Ovary (tissue), 3 donors: Measurements from ENCODE around the gene ADCY10.

Source experiments
- CTCF ChIP-seq, 3 donors: fragments of 450-650 bp in 2 of 3; fragments of 200-600 bp in 1 of 3; IDR thresholded peaks; one replicate each; pipeline versions ENCODE4 v1.5.1 to v1.8.0; 2016 to 2022; ENCODE audit warnings: antibody characterized with exemption in 3 of 3, mild to moderate bottlenecking in 1 of 3
- EP300 ChIP-seq: sonication (generic); formaldehyde crosslinking; IDR thresholded peaks from one replicate; pipeline ENCODE4 v1.6.1; 2017; ENCODE audit warnings: antibody characterized with exemption
- POLR2A ChIP-seq: fragments of 450-650 bp; IDR thresholded peaks from one replicate; pipeline ENCODE4 v1.6.1; 2017; ENCODE audit warnings: antibody characterized with exemption, mild to moderate bottlenecking, moderate library complexity
- donor health status: DM: no; HTN: no; CAD: no.

GRCh38 chr1:167911413-167911812 is 2.5 kb downstream of the ADCY10 start:
- TF ChIP-seq CTCF (IDR thresholded peaks at IDR 0.05) = no peak
- TF ChIP-seq POLR2A = no peak
- no peak for TF ChIP-seq EP300
